OCI-LY3 (cell line): Measurements from ENCODE around the gene CHCHD5.

Experiments used
- H2AFZ ChIP-seq: fragments of 200-600, 300-600 bp; shearing (Covaris generic); 2 replicates; pipeline ENCODE4 v1.6.0; 2014; ENCODE audit warnings: antibody characterized with exemption, low read depth, low read length
- H3K27ac ChIP-seq: fragments of 200-600, 300-600 bp; sonication (generic); 2 replicates; pipeline ENCODE4 v1.5.1; 2014; ENCODE audit warnings: mild to moderate bottlenecking, low read length, moderate library complexity, mixed read lengths
- H3K27me3 ChIP-seq: fragments of 200-600, 300-600 bp; sonication (generic); 2 replicates; pipeline ENCODE4 v1.6.1; 2014; ENCODE audit warnings: low read depth, low read length, mixed read lengths
- H3K36me3 ChIP-seq: fragments of 200-600, 300-600 bp; sonication (generic); replicated peaks from 2 replicates; pipeline ENCODE3; 2014; ENCODE audit warnings: low read depth, low read length, mixed read lengths
- H3K4me1 ChIP-seq: fragments of 300-600, 200-600 bp; sonication (generic); 2 replicates; pipeline ENCODE4 v1.6.1; 2014; ENCODE audit warnings: low read length, mixed read lengths
- H3K4me2 ChIP-seq: fragments of 200-600, 300-600 bp; sonication (generic); 2 replicates; pipeline ENCODE4 v1.6.1; 2014; ENCODE audit warnings: low read length, mixed read lengths
- H3K4me3 ChIP-seq: fragments of 300-600, 200-600 bp; sonication (generic); 2 replicates; pipeline ENCODE4 v1.5.1; 2014; ENCODE audit warnings: antibody characterized with exemption, mild to moderate bottlenecking, low read length, moderate library complexity
- H3K79me2 ChIP-seq: fragments of 300-600, 200-600 bp; shearing (Covaris generic); 2 replicates; pipeline ENCODE4 v1.6.1; 2014; ENCODE audit warnings: mild to moderate bottlenecking, low read length, mixed read lengths
- H3K9ac ChIP-seq: fragments of 300-600, 200-600 bp; shearing (Covaris generic); 2 replicates; pipeline ENCODE4 v1.6.0; 2014; ENCODE audit warnings: mild to moderate bottlenecking, low read length, moderate library complexity
- H3K9me3 ChIP-seq: fragments of 200-600, 300-600 bp; shearing (Covaris generic); 2 replicates; pipeline ENCODE4 v1.6.1; 2014; ENCODE audit warnings: low read length, mixed read lengths; ENCODE audit not compliant: insufficient read depth
- H4K20me1 ChIP-seq: fragments of 200-600, 300-600 bp; sonication (generic); 2 replicates; pipeline ENCODE4 v1.6.1; 2016; ENCODE audit warnings: low read length, mixed read lengths; ENCODE audit not compliant: insufficient read depth
- CTCF ChIP-seq: fragments of 200-600, 300-600 bp; sonication (generic); IDR thresholded peaks from 2 replicates; pipeline ENCODE4 v1.5.1; 2014; ENCODE audit warnings: antibody characterized with exemption, low read length, low read depth
- EZH2phosphoT487 ChIP-seq: fragments of 200-600 bp; shearing (Covaris generic); IDR thresholded peaks from 2 replicates; pipeline ENCODE4 v1.6.1; 2018; ENCODE audit warnings: antibody characterized with exemption, mixed run types, low read depth

CHCHD5 gene

DNA sequence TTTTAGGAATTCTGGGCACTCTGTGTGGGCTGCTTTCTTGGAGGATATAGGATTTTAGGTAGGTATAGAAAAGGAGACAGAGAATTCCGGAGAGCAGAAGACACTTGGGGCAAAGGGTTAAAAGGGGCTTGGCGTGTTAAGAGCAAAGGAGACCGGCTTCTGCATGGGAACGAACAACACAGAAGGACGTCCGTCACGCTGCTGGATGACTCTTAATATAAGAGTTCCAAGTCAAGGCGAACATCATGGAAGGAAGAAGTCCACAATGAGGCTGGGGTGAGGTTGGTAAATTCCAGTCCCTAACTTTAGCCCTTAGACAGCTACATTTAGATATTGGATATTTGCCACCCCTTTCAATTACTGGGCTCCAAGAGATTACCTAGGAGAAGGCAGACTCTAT is 45.4 kb downstream of the CHCHD5 start:
- no peak overlapping the region for H2AFZ ChIP-seq

DNA sequence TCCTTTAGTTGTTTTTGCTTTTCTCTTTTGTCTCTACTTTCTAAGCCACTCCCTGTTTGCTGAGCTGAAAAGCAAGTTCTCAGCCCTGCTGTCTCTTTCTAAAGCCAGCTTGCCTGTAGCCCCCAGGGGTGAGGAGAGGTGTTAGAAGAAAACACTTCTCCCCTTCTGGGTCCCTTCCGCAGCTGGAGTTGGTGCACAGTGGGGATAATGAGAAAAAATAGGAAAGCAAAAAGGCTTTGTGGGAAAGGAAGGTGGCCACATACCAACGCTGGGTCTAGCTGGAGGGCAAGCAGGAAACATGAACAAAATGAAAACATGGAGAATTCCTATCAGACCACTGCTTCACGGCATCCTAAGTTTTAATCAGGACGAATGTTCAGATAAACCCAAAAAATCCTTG is 45.9 kb downstream of the CHCHD5 start:
- Histone ChIP-seq H3K27ac (no peak overlapping the region), H3K9me3 (no peaks in the 10 kb centered on the region), H3K79me2 (no peaks in the 10 kb centered on the region), H3K4me3 (no peak overlapping the region), H3K27me3 (peaks cover 48% of the 10 kb centered on the region), H3K9ac (no peak overlapping the region), H3K4me2 (peak overlapping the region; percentile 84; the same call in 1 of the 2 replicates), H3K36me3 (no peaks in the 10 kb centered on the region), H2AFZ (no peak overlapping the region), H4K20me1 (no peaks in the 10 kb centered on the region), H3K4me1 (peaks cover 31% of the 10 kb centered on the region)
- TF ChIP-seq CTCF (no peak), EZH2phosphoT487 (no peak)

More for the DNA sequence above, 45.4 kb downstream of the CHCHD5 start:
- H3K27me3 ChIP-seq, result peaks cover 44% of the 10 kb centered on the region
- no peaks in the 10 kb centered on the region for H3K36me3 ChIP-seq
- H3K4me3 ChIP-seq, result no peak overlapping the region
- no peak overlapping the region for H3K27ac ChIP-seq
- no peak overlapping the region for H3K9ac ChIP-seq
- H3K79me2 ChIP-seq, result no peaks in the 10 kb centered on the region
- peaks cover 31% of the 10 kb centered on the region for H3K4me1 ChIP-seq
- H4K20me1 ChIP-seq, result no peaks in the 10 kb centered on the region
- H3K4me2 ChIP-seq, result no peak overlapping the region
- no peaks in the 10 kb centered on the region for H3K9me3 ChIP-seq
- no peak for TF ChIP-seq EZH2phosphoT487
- TF ChIP-seq CTCF, result no peak

DNA sequence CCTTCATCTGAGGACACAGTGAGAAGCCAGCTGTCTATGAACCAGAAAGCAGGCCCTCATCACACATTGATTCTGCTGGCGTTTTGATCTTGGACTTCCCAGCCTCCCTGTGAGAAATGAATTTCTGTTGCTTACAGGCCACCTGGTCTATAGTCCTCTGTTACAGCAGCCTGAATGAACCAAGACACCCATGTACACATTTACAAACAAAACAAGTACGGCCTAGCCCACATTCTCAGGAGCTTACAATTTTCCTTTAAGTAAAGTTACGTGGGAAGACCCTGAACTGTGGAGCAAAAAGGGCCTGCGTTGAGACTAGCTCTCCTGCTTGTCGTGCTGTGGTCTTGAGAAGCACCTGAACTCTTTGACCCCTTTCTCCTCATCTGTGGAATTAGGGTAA is 49.3 kb downstream of the CHCHD5 start:
- Histone ChIP-seq H3K27ac (no peak overlapping the region), H3K36me3 (no peaks in the 10 kb centered on the region), H3K9me3 (no peaks in the 10 kb centered on the region), H4K20me1 (peaks cover 3% of the 10 kb centered on the region; the same call in 1 of the 2 replicates), H3K4me1 (peaks cover 37% of the 10 kb centered on the region), H3K79me2 (no peaks in the 10 kb centered on the region), H3K4me2 (no peak overlapping the region), H3K4me3 (no peak overlapping the region), H3K9ac (no peak overlapping the region), H2AFZ (no peak overlapping the region), H3K27me3 (peaks cover 69% of the 10 kb centered on the region)
- TF ChIP-seq CTCF (no peak), EZH2phosphoT487 (no peak)

DNA sequence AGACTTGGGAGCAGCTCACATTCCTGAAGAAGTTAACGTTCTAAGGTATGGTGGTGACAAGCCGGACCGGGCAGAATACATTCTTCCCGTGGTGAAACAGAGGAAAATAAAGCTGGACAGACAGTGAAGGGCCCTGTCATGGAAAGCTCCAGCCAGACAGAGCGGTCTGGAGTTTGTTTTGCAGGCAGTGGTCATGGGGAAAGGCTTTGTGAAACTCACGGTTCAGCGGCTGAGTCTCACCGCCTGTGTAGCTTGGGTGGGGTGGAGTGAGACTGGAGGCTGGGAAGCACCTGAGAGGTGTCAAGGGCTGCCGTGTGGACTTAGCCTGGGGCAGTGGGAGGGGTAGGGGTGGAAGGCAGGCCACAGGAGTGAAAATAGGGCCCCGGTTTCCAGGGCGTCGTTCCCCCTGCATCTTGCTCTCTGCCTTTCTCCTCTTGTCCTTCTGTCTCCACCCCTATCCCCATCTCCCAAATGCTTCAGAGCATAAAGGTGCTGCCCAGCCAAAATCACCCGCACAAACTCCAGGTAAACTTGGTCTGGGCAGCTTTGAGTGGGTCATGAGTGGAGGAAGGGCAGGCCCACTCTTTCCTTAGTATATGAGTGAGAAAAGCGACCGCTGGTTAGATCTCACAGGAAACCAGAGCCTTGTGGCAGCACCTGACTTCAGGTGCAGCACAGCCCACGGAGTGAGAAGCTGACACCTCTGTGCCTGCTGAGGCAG is 49.9 kb downstream of the CHCHD5 start:
- H3K36me3 ChIP-seq, result no peaks in the 10 kb centered on the region
- H3K27ac ChIP-seq, result no peak overlapping the region
- no peak for TF ChIP-seq EZH2phosphoT487
- TF ChIP-seq CTCF, result no peak
- peaks cover 3% of the 10 kb centered on the region; the same call in 1 of the 2 replicates for H4K20me1 ChIP-seq
- no peak overlapping the region for H3K4me3 ChIP-seq
- H3K27me3 ChIP-seq, result peaks cover 65% of the 10 kb centered on the region
- no peak overlapping the region for H3K4me2 ChIP-seq
- no peaks in the 10 kb centered on the region for H3K9me3 ChIP-seq
- peaks cover 37% of the 10 kb centered on the region for H3K4me1 ChIP-seq
- H2AFZ ChIP-seq, result no peak overlapping the region
- H3K9ac ChIP-seq, result no peak overlapping the region
- no peaks in the 10 kb centered on the region for H3K79me2 ChIP-seq
